GM19240 (cell line): ENCODE data around the gene NR2F1-AS1.
"Not testable (repeated sequence)": the region's sequence is repeated elsewhere in the genome, so short reads cannot be mapped to it uniquely, and the experiment has no call there.

ENCODE experiments used
- DNase-seq: peaks from one replicate; pipeline ENCODE4 v3.0.0; 2011; ENCODE audit warnings: low spot score; ENCODE audit not compliant: insufficient read length

NR2F1-AS1 gene

GRCh38 chr5:93519740-93520139, 61.3 kb downstream of the NR2F1-AS1 start:
- DNase-seq: no peak

GRCh38 chr5:93517828-93518227, 63.2 kb downstream of the NR2F1-AS1 start:
- no peak for DNase-seq

- no peak for DNase-seq
Measured at GRCh38 chr5:93513298-93513697, 67.7 kb downstream of the NR2F1-AS1 start.

GRCh38 chr5:93512799-93513198, 68.2 kb downstream of the NR2F1-AS1 start:
- DNase-seq: no peak

GRCh38 chr5:93511445-93511844, 69.6 kb downstream of the NR2F1-AS1 start:
- no peak for DNase-seq

- DNase-seq: no peak
Measured at GRCh38 chr5:93510626-93511380, 70.2 kb downstream of the NR2F1-AS1 start.

GRCh38 chr5:93505553-93505952, 75.5 kb downstream of the NR2F1-AS1 start:
- not testable (repeated sequence) for DNase-seq

GRCh38 chr5:93503598-93504067, 77.4 kb downstream of the NR2F1-AS1 start:
- DNase-seq: no peak

- DNase-seq: no peak
Measured at GRCh38 chr5:93497096-93497495, 83.9 kb downstream of the NR2F1-AS1 start.

- no peak for DNase-seq
Measured at GRCh38 chr5:93479982-93480509, 101.0 kb downstream of the NR2F1-AS1 start.

GRCh38 chr5:93477816-93478215, 103.2 kb downstream of the NR2F1-AS1 start:
- DNase-seq: no peak

- DNase-seq: no peak
Measured at GRCh38 chr5:93476251-93476742, 104.7 kb downstream of the NR2F1-AS1 start.

GRCh38 chr5:93462916-93463315, 118.1 kb downstream of the NR2F1-AS1 start:
- DNase-seq: no peak

GRCh38 chr5:93461756-93462155, 119.3 kb downstream of the NR2F1-AS1 start:
- DNase-seq: no peak

GRCh38 chr5:93460286-93460685, 120.7 kb downstream of the NR2F1-AS1 start:
- no peak for DNase-seq

GRCh38 chr5:93456796-93457195, 124.2 kb downstream of the NR2F1-AS1 start:
- DNase-seq: not testable (repeated sequence)

- DNase-seq: no peak
Measured at GRCh38 chr5:93454896-93455295, 126.1 kb downstream of the NR2F1-AS1 start.

- DNase-seq: no peak
Measured at GRCh38 chr5:93452255-93452654, 128.8 kb downstream of the NR2F1-AS1 start.

GRCh38 chr5:93438124-93438523, 142.9 kb downstream of the NR2F1-AS1 start:
- no peak for DNase-seq

- no peak for DNase-seq
Measured at GRCh38 chr5:93436083-93436482, 144.9 kb downstream of the NR2F1-AS1 start.

- no peak for DNase-seq
Measured at GRCh38 chr5:93433422-93433821, 147.6 kb downstream of the NR2F1-AS1 start.

- no peak for DNase-seq
Measured at GRCh38 chr5:93431250-93431649, 149.8 kb downstream of the NR2F1-AS1 start.

GRCh38 chr5:93430673-93431199, 150.3 kb downstream of the NR2F1-AS1 start:
- no peak for DNase-seq
